ENCODE data around the gene TGM1. TPM values are rescaled to one million over a fixed set of nuclear protein-coding genes. Genes with fewer than 3 reads are reported as not detected.

TGM1 gene
- polyA plus RNA-seq, 1 of the 3 experiments (the other 2 are of a cell fraction): 2.7 TPM

DNA sequence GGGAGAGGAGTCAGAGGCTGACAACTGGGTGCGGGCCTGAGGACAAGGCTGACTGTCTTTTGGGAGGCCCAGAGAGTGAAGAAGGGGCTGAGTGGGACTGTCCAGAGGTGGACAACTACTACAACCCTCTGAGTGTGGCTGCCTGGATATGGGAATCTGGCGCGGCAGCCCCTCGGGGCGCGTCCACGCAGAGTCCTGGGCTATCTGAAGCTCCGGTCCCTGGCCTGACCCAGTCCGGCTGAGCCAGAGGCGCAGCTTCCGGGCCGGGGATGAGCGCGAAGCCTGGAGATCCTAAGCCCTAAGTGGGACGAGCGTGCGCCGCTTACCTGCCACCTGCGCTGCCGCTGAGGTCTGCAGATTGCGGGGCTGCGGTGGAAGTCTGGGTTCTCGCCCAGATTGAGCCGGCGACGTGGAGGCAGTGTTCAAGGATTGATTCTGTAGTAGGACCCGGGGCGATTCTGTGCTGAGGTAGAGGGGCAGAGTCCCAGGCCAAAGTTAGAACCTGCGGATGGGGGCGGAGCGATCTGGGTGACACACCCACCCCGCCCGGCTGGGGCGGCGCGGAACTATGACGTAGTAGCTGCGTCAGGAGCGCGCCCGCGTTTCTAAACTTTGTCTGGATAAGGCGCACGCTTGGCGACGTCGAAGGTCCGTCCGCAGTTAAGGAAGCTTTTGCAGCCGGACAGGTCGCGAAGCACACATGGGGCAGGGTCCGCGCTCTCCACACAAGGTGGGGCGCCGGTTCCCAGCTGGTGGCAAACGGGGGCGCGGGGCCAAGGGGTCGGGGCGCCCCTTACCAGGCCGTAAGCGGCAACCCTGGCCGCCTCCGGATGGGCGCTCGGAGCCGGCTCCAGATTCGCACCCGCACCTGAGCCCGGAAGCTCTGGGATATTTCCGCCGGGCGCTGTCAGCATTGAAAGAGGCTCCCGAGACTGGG lies 36.5 kb upstream of the TGM1 start, which contains the start of the genes DHRS1 and NOP9:
DHRS1 (minus strand) TSS at position 526 of the 937 bp plus-strand sequence. CDS start 674 bp downstream, outside the sequence.
NOP9 (plus strand) TSS at position 596 of the 937 bp plus-strand sequence; CDS start at position 701, 105 bp downstream.
- Histone ChIP-seq H3K27ac (ENCODE audit: low read depth in 2 of 2, low read length in 1 of 2) (peak within 1 kb of the TSS; percentile 63 to 69; a peak in 3 of 4 replicates), H3K9me3 (no peaks in the 10 kb centered on the region), H3K79me2 (ENCODE audit: insufficient read depth) (peaks cover 28% of the 10 kb centered on the region), H3K36me3 (replicated peaks in 1 of 2; ENCODE audit: control insufficient read depth in 1 of 2, insufficient read depth in 2 of 2, low read length in 1 of 2) (peaks cover 41 to 48% of the 10 kb centered on the region in 2 experiments), H3K4me3 (ENCODE audit: low read depth in 2 of 2, low read length in 1 of 2) (peak within 1 kb of the TSS; percentile 92 to 93), H3K9me2 (no peaks in the 10 kb centered on the region), H3F3A (replicated peaks; ENCODE audit: insufficient read depth) (peaks cover 21% of the 10 kb centered on the region), H2AFZ (ENCODE audit: low read depth) (peak within 1 kb of the TSS; percentile 90; the same call in 1 of the 2 replicates), H3K27me3 (ENCODE audit: insufficient read depth) (no peaks in the 10 kb centered on the region), H3K9ac (peak within 1 kb of the TSS; percentile 82), H4K20me1 (ENCODE audit: insufficient read depth) (no peaks in the 10 kb centered on the region), H3K4me1 (ENCODE audit: control insufficient read depth in 1 of 2, insufficient read depth in 2 of 2, low read depth in 1 of 2, low read length in 1 of 2) (peaks cover 13 to 14% of the 10 kb centered on the region in 2 experiments), H3K4me2 (peak within 1 kb of the TSS; percentile 98)
- ChIA-PET CTCF (interaction anchor here (0.8 to 8.1 kb wide), 9 partner anchors 9 to 208 kb away, joined by 3 to 191 read pairs (median 20); partner anchors contain the start of genes CHMP4A, CIDEB, LTB4R2 and MDP1), POLR2A (interaction anchor here (1.0 to 4.5 kb wide), 4 partner anchors 8 to 57 kb away, joined by 4 to 27 read pairs (median 5); partner anchors contain the start of genes CIDEB, RABGGTA and TINF2)
- peak; percentile 97 for DNase-seq
- no peak for TF ChIP-seq JUND (IDR thresholded peaks at IDR 0.05)
- TF ChIP-seq SMC3 (IDR thresholded peaks at IDR 0.05; ENCODE audit: low read depth, low read length): no peak
- TF ChIP-seq FOSL2 (IDR thresholded peaks at IDR 0.05; ENCODE audit: borderline replicate concordance, low read depth): peak; percentile 11; the same call in 1 of the 2 replicates
- TF ChIP-seq, protein P1, sequence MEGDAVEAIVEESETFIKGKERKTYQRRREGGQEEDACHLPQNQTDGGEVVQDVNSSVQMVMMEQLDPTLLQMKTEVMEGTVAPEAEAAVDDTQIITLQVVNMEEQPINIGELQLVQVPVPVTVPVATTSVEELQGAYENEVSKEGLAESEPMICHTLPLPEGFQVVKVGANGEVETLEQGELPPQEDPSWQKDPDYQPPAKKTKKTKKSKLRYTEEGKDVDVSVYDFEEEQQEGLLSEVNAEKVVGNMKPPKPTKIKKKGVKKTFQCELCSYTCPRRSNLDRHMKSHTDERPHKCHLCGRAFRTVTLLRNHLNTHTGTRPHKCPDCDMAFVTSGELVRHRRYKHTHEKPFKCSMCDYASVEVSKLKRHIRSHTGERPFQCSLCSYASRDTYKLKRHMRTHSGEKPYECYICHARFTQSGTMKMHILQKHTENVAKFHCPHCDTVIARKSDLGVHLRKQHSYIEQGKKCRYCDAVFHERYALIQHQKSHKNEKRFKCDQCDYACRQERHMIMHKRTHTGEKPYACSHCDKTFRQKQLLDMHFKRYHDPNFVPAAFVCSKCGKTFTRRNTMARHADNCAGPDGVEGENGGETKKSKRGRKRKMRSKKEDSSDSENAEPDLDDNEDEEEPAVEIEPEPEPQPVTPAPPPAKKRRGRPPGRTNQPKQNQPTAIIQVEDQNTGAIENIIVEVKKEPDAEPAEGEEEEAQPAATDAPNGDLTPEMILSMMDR (IDR thresholded peaks at IDR 0.05): no peak
- TF ChIP-seq POLR2AphosphoS5 (IDR thresholded peaks at IDR 0.05; ENCODE audit: low read depth, low read length): peak; percentile 76
- TF ChIP-seq, protein P2, sequence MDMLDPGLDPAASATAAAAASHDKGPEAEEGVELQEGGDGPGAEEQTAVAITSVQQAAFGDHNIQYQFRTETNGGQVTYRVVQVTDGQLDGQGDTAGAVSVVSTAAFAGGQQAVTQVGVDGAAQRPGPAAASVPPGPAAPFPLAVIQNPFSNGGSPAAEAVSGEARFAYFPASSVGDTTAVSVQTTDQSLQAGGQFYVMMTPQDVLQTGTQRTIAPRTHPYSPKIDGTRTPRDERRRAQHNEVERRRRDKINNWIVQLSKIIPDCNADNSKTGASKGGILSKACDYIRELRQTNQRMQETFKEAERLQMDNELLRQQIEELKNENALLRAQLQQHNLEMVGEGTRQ (IDR thresholded peaks at IDR 0.05; ENCODE audit: borderline replicate concordance, low read depth, low read length): no peak
- no peak for TF ChIP-seq MEF2A (IDR thresholded peaks at IDR 0.05; ENCODE audit: borderline replicate concordance, low read depth)
- peak; percentile 54; the same call in 1 of the 2 replicates for TF ChIP-seq TAF1 (IDR thresholded peaks at IDR 0.05; ENCODE audit: borderline replicate concordance, low read depth, low read length)
- peak; percentile 97 for TF ChIP-seq MXI1 (IDR thresholded peaks at IDR 0.05; ENCODE audit: low read depth, low read length)
- TF ChIP-seq EZH2phosphoT487 (IDR thresholded peaks at IDR 0.05; ENCODE audit: borderline replicate concordance, low read depth): no peak
- peak; percentile 14; the same call in 1 of the 2 replicates for TF ChIP-seq TCF12 (IDR thresholded peaks at IDR 0.05)
- TF ChIP-seq RFX5 (IDR thresholded peaks at IDR 0.05; ENCODE audit: low read length): no peak
- TF ChIP-seq SIN3A (IDR thresholded peaks at IDR 0.05; ENCODE audit: borderline replicate concordance, low read depth, low read length): peak; percentile 94
- TF ChIP-seq, protein P3, sequence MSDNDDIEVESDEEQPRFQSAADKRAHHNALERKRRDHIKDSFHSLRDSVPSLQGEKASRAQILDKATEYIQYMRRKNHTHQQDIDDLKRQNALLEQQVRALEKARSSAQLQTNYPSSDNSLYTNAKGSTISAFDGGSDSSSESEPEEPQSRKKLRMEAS (IDR thresholded peaks at IDR 0.05; ENCODE audit: low read depth): peak; percentile 92
- TF ChIP-seq EP300 (IDR thresholded peaks at IDR 0.05; ENCODE audit: borderline replicate concordance in 1 of 2, low read depth in 1 of 2, low read length in 1 of 2): no peak
- TF ChIP-seq CHD2 (IDR thresholded peaks at IDR 0.05; ENCODE audit: low read length, partially characterized antibody): peak; percentile 66
- TF ChIP-seq RCOR1 (IDR thresholded peaks at IDR 0.05; ENCODE audit: low read length): 0 out of 2 replicates have a peak, but pooled peaks have one; percentile 27
- TF ChIP-seq GABPA (IDR thresholded peaks at IDR 0.05; ENCODE audit: low read depth): 0 out of 2 replicates have a peak, but pooled peaks have one; percentile 20
- under 1% methylated on average over 44 of the region's 75 CpGs for WGBS (ENCODE audit: low lambda C conversion rate)

All from SK-N-SH (cell line).